AG08395 (cell line): Measurements from ENCODE around the gene TUBA4B.
"Not testable (repeated sequence)": the region's sequence is repeated elsewhere in the genome, so short reads cannot be mapped to it uniquely, and the experiment has no call there.

Experiments used
- DNase-seq: peaks from one replicate; pipeline ENCODE4 v3.0.0; 2012; ENCODE audit warnings: mixed read lengths, low spot score

TUBA4B gene

GRCh38 chr2:219291910-219292490 is 39.0 kb downstream of the TUBA4B start:
- no peak for DNase-seq

GRCh38 chr2:219292616-219293015 is 39.6 kb downstream of the TUBA4B start:
- no peak for DNase-seq

- no peak for DNase-seq
Observed at GRCh38 chr2:219293736-219294231, 40.7 kb downstream of the TUBA4B start.

GRCh38 chr2:219294356-219295351 is 41.6 kb downstream of the TUBA4B start:
- peak; percentile 91 for DNase-seq

GRCh38 chr2:219296142-219296541 is 43.1 kb downstream of the TUBA4B start:
- no peak for DNase-seq

- no peak for DNase-seq
Observed at GRCh38 chr2:219296631-219297391, 43.8 kb downstream of the TUBA4B start.

GRCh38 chr2:219297766-219298456 is 44.9 kb downstream of the TUBA4B start:
- no peak for DNase-seq

GRCh38 chr2:219298759-219299371 is 45.8 kb downstream of the TUBA4B start:
- peak; percentile 95 for DNase-seq

GRCh38 chr2:219299372-219299760 is 46.3 kb downstream of the TUBA4B start:
- DNase-seq: no peak

GRCh38 chr2:219300022-219300421 is 47.0 kb downstream of the TUBA4B start:
- DNase-seq: no peak

GRCh38 chr2:219302412-219302968 is 49.4 kb downstream of the TUBA4B start:
- DNase-seq: no peak

- no peak for DNase-seq
Observed at GRCh38 chr2:219304223-219304622, 51.2 kb downstream of the TUBA4B start.

GRCh38 chr2:219306047-219306446 is 53.0 kb downstream of the TUBA4B start:
- no peak for DNase-seq

- DNase-seq: peak; percentile 80
Observed at GRCh38 chr2:219308142-219309101, 55.4 kb downstream of the TUBA4B start.

GRCh38 chr2:219309278-219309677 is 56.2 kb downstream of the TUBA4B start, which contains the start of gene PTPRN:
TSS of gene PTPRN (minus strand) at chr2:219309401. CDS start at chr2:219309332, 69 bp downstream.
- no peak for DNase-seq

- DNase-seq: not testable (repeated sequence)
Observed at GRCh38 chr2:219312683-219313263, 59.7 kb downstream of the TUBA4B start.

GRCh38 chr2:219314804-219315468 is 61.9 kb downstream of the TUBA4B start:
- DNase-seq: no peak
